Activated CD4-positive, alpha-beta T cell treated with anti-CD3 and anti-CD28 coated beads for 4 hours (primary cell): ENCODE results near the gene PIEZO2.

Experiments used
- DNase-seq, 2 donors: peaks; one replicate each; pipeline ENCODE4 v3.0.0-alpha.2; 2020

The PIEZO2 gene

GRCh38 chr18:10838553-10838952 is 310.8 kb downstream of the PIEZO2 start:
- DNase-seq: no peak

GRCh38 chr18:10834128-10834815 is 315.1 kb downstream of the PIEZO2 start:
- DNase-seq: no peak

- DNase-seq: no peak
These were observed 315.7 kb downstream of the PIEZO2 start for GRCh38 chr18:10833656-10834055.

- no peak for DNase-seq
These were observed 323.0 kb downstream of the PIEZO2 start for GRCh38 chr18:10826400-10826799.

GRCh38 chr18:10822456-10822855 is 326.9 kb downstream of the PIEZO2 start:
- no peak for DNase-seq

- DNase-seq: no peak
These were observed 328.7 kb downstream of the PIEZO2 start for GRCh38 chr18:10820681-10821080.

GRCh38 chr18:10814336-10814735 is 335.0 kb downstream of the PIEZO2 start:
- no peak for DNase-seq

GRCh38 chr18:10805587-10806118 is 343.7 kb downstream of the PIEZO2 start:
- DNase-seq: no peak

- no peak for DNase-seq
These were observed 345.2 kb downstream of the PIEZO2 start for GRCh38 chr18:10804126-10804525.

- no peak for DNase-seq
These were observed 350.4 kb downstream of the PIEZO2 start for GRCh38 chr18:10798727-10799550.

- no peak for DNase-seq
These were observed 351.5 kb downstream of the PIEZO2 start for GRCh38 chr18:10797896-10798295.

- no peak for DNase-seq
These were observed 354.6 kb downstream of the PIEZO2 start for GRCh38 chr18:10794771-10795170.

GRCh38 chr18:10793730-10794370 is 355.5 kb downstream of the PIEZO2 start:
- no peak for DNase-seq

GRCh38 chr18:10792181-10792580 is 357.2 kb downstream of the PIEZO2 start:
- no peak for DNase-seq

GRCh38 chr18:10791169-10791831 is 358.1 kb downstream of the PIEZO2 start:
- no peak for DNase-seq

- no peak for DNase-seq
These were observed 360.2 kb downstream of the PIEZO2 start for GRCh38 chr18:10789180-10789579.

GRCh38 chr18:10787293-10787901 is 362.0 kb downstream of the PIEZO2 start:
- DNase-seq: peak; percentile 78

GRCh38 chr18:10785798-10786197 is 363.6 kb downstream of the PIEZO2 start:
- DNase-seq: no peak

- no peak for DNase-seq
These were observed 364.7 kb downstream of the PIEZO2 start for GRCh38 chr18:10784596-10785202.

- DNase-seq: no peak
These were observed 365.4 kb downstream of the PIEZO2 start for GRCh38 chr18:10783941-10784340.

GRCh38 chr18:10776493-10776892 is 372.9 kb downstream of the PIEZO2 start:
- no peak for DNase-seq

GRCh38 chr18:10775026-10775425 is 374.3 kb downstream of the PIEZO2 start:
- DNase-seq: no peak
